ENCODE measurements around the gene CCNY. TPM values are rescaled to one million over a fixed set of nuclear protein-coding genes. Genes with fewer than 3 reads are reported as not detected.

CCNY gene
- total and polyA plus RNA-seq, 2 of the 4 experiments (the other 2 are of a cell fraction), result 38.0 to 131 TPM

- H3K4me3 ChIP-seq (ENCODE audit: insufficient read depth, low read depth, low read length), result no peak overlapping the region
- dilution Hi-C loops (cut with HindIII; ENCODE audit: low sequenced_read_pairs, unreplicated experiment) (no loop called here), intact Hi-C loops (cut with micrococcal nuclease) (no loop called here), in situ Hi-C loops (cut with MboI; ENCODE audit: low sequenced_read_pairs) (no loop called here)
- H3K9me3 ChIP-seq (ENCODE audit: control insufficient read depth, insufficient read depth, low read length), result peaks cover 14% of the 10 kb centered on the region
- ChIA-PET CTCF (no interaction called here), POLR2A (ENCODE audit: unreplicated experiment) (no interaction called here)
- peaks cover 37% of the 10 kb centered on the region for H3K4me1 ChIP-seq (ENCODE audit: control insufficient read depth, insufficient read depth, low read length)
- H2AFZ ChIP-seq (replicated peaks; ENCODE audit: low read length, poor library complexity), result peak overlapping the region; percentile 59
- peak overlapping the region; percentile 53; the same call in 2 of the 3 replicates for H2BK15ac ChIP-seq (ENCODE audit: low read depth, low read length)
- H3K27me3 ChIP-seq (ENCODE audit: control insufficient read depth, insufficient read depth, low read length), result no peaks in the 10 kb centered on the region
- no peak overlapping the region for H3K9ac ChIP-seq (ENCODE audit: low read depth, low read length)
- H4K20me1 ChIP-seq (ENCODE audit: insufficient read depth, low read length), result peaks cover 54% of the 10 kb centered on the region
- H2BK20ac ChIP-seq (ENCODE audit: low read depth, low read length), result peak overlapping the region; percentile 76
- H3K56ac ChIP-seq (ENCODE audit: extremely low read depth, insufficient read depth, low read length), result no peak overlapping the region
- H3K27ac ChIP-seq (ENCODE audit: insufficient read depth, low read length), result peak overlapping the region; percentile 19
- H3K23ac ChIP-seq (ENCODE audit: low read depth, low read length), result peak overlapping the region; percentile 66; the same call in 1 of the 2 replicates
- ATAC-seq (ENCODE audit: low read depth) (peak; percentile 36), DNase-seq (peak; percentile 72)
- H4K91ac ChIP-seq (ENCODE audit: insufficient read depth, low read depth, low read length), result peak overlapping the region; percentile 50; the same call in 1 of the 2 replicates
- peak overlapping the region; percentile 89 for H2AK5ac ChIP-seq (ENCODE audit: low read depth, low read length)
- WGBS, 2 experiments (ENCODE audit: extremely low coverage in 2 of 2, insufficient read length in 1 of 2), result 25% methylated on average over 2 of the region's 14 CpGs; no CpG with 5 or more reads in 1 of the 2 experiments
- TF ChIP-seq CHD1 (IDR thresholded peaks at IDR 0.05; ENCODE audit: low read depth, low read length), result no peak
- peak; percentile 11; the same call in 1 of the 2 replicates for TF ChIP-seq USF2 (IDR thresholded peaks at IDR 0.05; ENCODE audit: low read depth, low read length)
- no peak for TF ChIP-seq MXI1 (IDR thresholded peaks at IDR 0.05; ENCODE audit: borderline replicate concordance, low read depth, low read length)
- peak; percentile 55; the same call in 1 of the 2 replicates for TF ChIP-seq BHLHE40 (IDR thresholded peaks at IDR 0.05; ENCODE audit: low read depth, low read length)
- no peak for TF ChIP-seq MAFK (IDR thresholded peaks at IDR 0.05; ENCODE audit: low read depth, low read length)
- no peak for TF ChIP-seq POLR2A (IDR thresholded peaks at IDR 0.05; ENCODE audit: low read depth, low read length)
- no peak for TF ChIP-seq RAD21 (IDR thresholded peaks at IDR 0.05; ENCODE audit: low read length)
- H3K79me1 ChIP-seq (ENCODE audit: low read depth in 1 of 2, low read length in 2 of 2), result peaks cover 60 to 79% of the 10 kb centered on the region in 2 experiments
- peak overlapping the region; percentile 6; the same call in 1 of the 2 replicates for H3K18ac ChIP-seq (ENCODE audit: low read depth, low read length)
- H2BK120ac ChIP-seq (ENCODE audit: low read depth, low read length), result peak overlapping the region; percentile 77
- no peaks in the 10 kb centered on the region for H3K36me3 ChIP-seq (ENCODE audit: control insufficient read depth, insufficient read depth, low read length)
- peak overlapping the region; percentile 84 for H2AK9ac ChIP-seq (replicated peaks; ENCODE audit: low read depth, low read length, poor library complexity)
- peak overlapping the region; percentile 65 for H3K14ac ChIP-seq (replicated peaks; ENCODE audit: low read depth, low read length)
- H3K4me2 ChIP-seq (ENCODE audit: low read depth, low read length), result peak overlapping the region; percentile 2
- peak overlapping the region in 1 of 2 experiments; percentile 22; a peak in 1 of 4 replicates for H4K8ac ChIP-seq (ENCODE audit: low read depth in 2 of 2, low read length in 2 of 2)
- H3K4ac ChIP-seq (ENCODE audit: low read depth, low read length), result peak overlapping the region; percentile 89
- BruUV-seq (replicated peaks), result no TSS peak
- peak overlapping the region; percentile 60 for H2BK5ac ChIP-seq (ENCODE audit: low read depth, low read length, poor library complexity, severe bottlenecking)
- peaks cover 38% of the 10 kb centered on the region for H3K9me1 ChIP-seq (ENCODE audit: insufficient read depth, low read length)
- no peak overlapping the region; the same call in 1 of the 2 replicates for H4K5ac ChIP-seq (ENCODE audit: low read depth, low read length)
These were observed 111.5 kb downstream of the CCNY start for GRCh38 chr10:35447693-35448407.
